SK-N-SH (cell line): ENCODE measurements around the gene KIAA1549. TPM values are rescaled to one million over a fixed set of nuclear protein-coding genes. Genes with fewer than 3 reads are reported as not detected.

Experiments used
- CTCF ChIA-PET: fragments of 300-600, 350-600 bp; formaldehyde crosslinking; extraction: SDS; loops from one replicate; lab custom pipeline; 2021; lab: Yijun Ruan, JAX
- POLR2A ChIA-PET: fragments of 350-600 bp; sonication (Branson Sonifier 250); formaldehyde crosslinking; extraction: SDS; loops from one replicate; lab custom pipeline; 2020; ENCODE audit warnings: antibody characterized with exemption, inconsistent platforms; lab: Yijun Ruan, JAX
- DNase-seq: peaks from one replicate; pipeline ENCODE4 v3.0.0; 2012
- H2AFZ ChIP-seq: fragments of 200-600 bp; sonication (generic); 2 replicates; pipeline ENCODE4 v1.8.1; 2016; ENCODE audit warnings: antibody characterized with exemption, mild to moderate bottlenecking, low read depth
- H3F3A ChIP-seq: fragments of 200-600 bp; sonication (generic); replicated peaks from 2 replicates; pipeline ENCODE3; 2016; ENCODE audit warnings: antibody characterized with exemption, mild to moderate bottlenecking; ENCODE audit not compliant: insufficient read depth
- H3K27ac ChIP-seq, 2 experiments: fragments of 200-500 bp in 1 of 2; fragments of 200-600 bp in 1 of 2; sonication (Bioruptor generic) in 1 of 2; sonication (generic), shearing (Covaris generic) in 1 of 2; 2 replicates each; pipeline versions ENCODE4 v1.5.1 to v1.6.1; 2014 to 2016; ENCODE audit warnings: low read depth in 2 of 2, inconsistent platforms in 1 of 2, low read length in 1 of 2, mild to moderate bottlenecking in 1 of 2, mixed read lengths in 1 of 2
- H3K27me3 ChIP-seq: fragments of 200-600 bp; sonication (generic), shearing (Covaris generic); 2 replicates; pipeline ENCODE4 v1.6.1; 2016; ENCODE audit warnings: mixed run types; ENCODE audit not compliant: insufficient read depth
- H3K36me3 ChIP-seq, 2 experiments: fragments of 200-500 bp in 1 of 2; fragments of 200-600 bp in 1 of 2; sonication (Bioruptor generic) in 1 of 2; sonication (generic) in 1 of 2; replicated peaks in 1 of 2; 2 replicates each; pipeline versions ENCODE3 to v1.5.1; 2014 to 2016; ENCODE audit warnings: low read length in 1 of 2, mild to moderate bottlenecking in 1 of 2; ENCODE audit not compliant: insufficient read depth in 2 of 2, control insufficient read depth in 1 of 2
- H3K4me1 ChIP-seq, 2 experiments: fragments of 200-500 bp in 1 of 2; fragments of 200-600 bp in 1 of 2; sonication (Bioruptor generic) in 1 of 2; sonication (generic), shearing (Covaris generic) in 1 of 2; 2 replicates each; pipeline versions ENCODE4 v1.5.1 to v1.6.1; 2014 to 2016; ENCODE audit warnings: low read depth in 1 of 2, low read length in 1 of 2, mixed run types in 1 of 2; ENCODE audit not compliant: insufficient read depth in 2 of 2, control insufficient read depth in 1 of 2
- H3K4me2 ChIP-seq: fragments of 200-600 bp; sonication (generic), shearing (Covaris generic); 2 replicates; pipeline ENCODE4 v1.6.1; 2017; ENCODE audit warnings: mixed run types
- H3K4me3 ChIP-seq, 2 experiments: fragments of 200-500 bp in 1 of 2; fragments of 200-600 bp in 1 of 2; sonication (Bioruptor generic) in 1 of 2; sonication (generic), shearing (Covaris generic) in 1 of 2; 2 replicates each; pipeline versions ENCODE4 v1.5.1 to v1.8.1; 2014 to 2016; ENCODE audit warnings: low read depth in 2 of 2, inconsistent platforms in 1 of 2, low read length in 1 of 2, mild to moderate bottlenecking in 1 of 2, mixed read lengths in 1 of 2, moderate library complexity in 1 of 2
- H3K79me2 ChIP-seq: fragments of 200-600 bp; sonication (generic); 2 replicates; pipeline ENCODE4 v1.8.1; 2017; ENCODE audit warnings: mild to moderate bottlenecking; ENCODE audit not compliant: insufficient read depth
- H3K9ac ChIP-seq: fragments of 200-600 bp; sonication (generic); 2 replicates; pipeline ENCODE4 v1.6.1; 2017; ENCODE audit warnings: mixed run types
- H3K9me2 ChIP-seq: fragments of 200-600 bp; sonication (generic); 2 replicates; pipeline ENCODE4 v1.6.1; 2017; ENCODE audit warnings: mixed run types
- H3K9me3 ChIP-seq: fragments of 200-600 bp; sonication (generic); 2 replicates; pipeline ENCODE4 v1.6.1; 2017; ENCODE audit warnings: mixed run types, mild to moderate bottlenecking, moderate library complexity
- H4K20me1 ChIP-seq: fragments of 200-600 bp; sonication (generic); 2 replicates; pipeline ENCODE4 v1.6.1; 2017; ENCODE audit warnings: mild to moderate bottlenecking, mixed run types; ENCODE audit not compliant: insufficient read depth
- CHD2 ChIP-seq: fragments of 150-350 bp; IDR thresholded peaks from 2 replicates; pipeline ENCODE4 v1.6.1; 2018; ENCODE audit warnings: low read length; ENCODE audit not compliant: partially characterized antibody
- EZH2phosphoT487 ChIP-seq: fragments of 200-600 bp; sonication (generic); IDR thresholded peaks from 2 replicates; pipeline ENCODE4 v1.6.1; 2017; ENCODE audit warnings: low read depth, mixed run types, mild to moderate bottlenecking, antibody characterized with exemption, moderate library complexity, borderline replicate concordance
- FOXJ3 ChIP-seq: sonication (generic); formaldehyde crosslinking; IDR thresholded peaks from 2 replicates; pipeline ENCODE4 v1.5.1; 2020; ENCODE audit warnings: mild to moderate bottlenecking, missing genetic modification reagents
- FOXM1 ChIP-seq: IDR thresholded peaks from 2 replicates; pipeline ENCODE4 v1.4.0; 2012; ENCODE audit warnings: low read depth, mild to moderate bottlenecking
- GATA2 ChIP-seq: sonication (generic); formaldehyde crosslinking; IDR thresholded peaks from 2 replicates; pipeline ENCODE4 v1.5.0; 2020; ENCODE audit warnings: mild to moderate bottlenecking, missing genetic modification reagents
- IRF3 ChIP-seq: fragments of 150-350 bp; IDR thresholded peaks from 2 replicates; pipeline ENCODE4 v1.6.1; 2016; ENCODE audit warnings: mild to moderate bottlenecking, low read depth, low read length
- JUND ChIP-seq: IDR thresholded peaks from 2 replicates; pipeline ENCODE4 v1.4.0; 2012
- MAX ChIP-seq: IDR thresholded peaks from 2 replicates; pipeline ENCODE4 v1.4.0; 2012; ENCODE audit warnings: low read depth
- MXI1 ChIP-seq: IDR thresholded peaks from 2 replicates; pipeline ENCODE4 v1.6.1; 2012; ENCODE audit warnings: mild to moderate bottlenecking, low read depth, low read length, improper control_type of control experiment
- NFIC ChIP-seq: IDR thresholded peaks from 2 replicates; pipeline ENCODE4 v1.4.0; 2012; ENCODE audit warnings: borderline replicate concordance
- NRF1 ChIP-seq: IDR thresholded peaks from 2 replicates; pipeline ENCODE4 v1.6.1; 2012; ENCODE audit warnings: low read depth, mild to moderate bottlenecking, low read length
- REST ChIP-seq: IDR thresholded peaks from 2 replicates; pipeline ENCODE4 v1.6.1; 2012; ENCODE audit warnings: mild to moderate bottlenecking, low read depth, low read length, moderate library complexity
- RFX5 ChIP-seq: IDR thresholded peaks from 2 replicates; pipeline ENCODE4 v1.6.1; 2012; ENCODE audit warnings: mild to moderate bottlenecking, improper control_type of control experiment, low read length
- SIN3A ChIP-seq: IDR thresholded peaks from 2 replicates; pipeline ENCODE4 v1.6.1; 2012; ENCODE audit warnings: low read depth, mild to moderate bottlenecking, low read length, moderate library complexity, borderline replicate concordance
- TAF1 ChIP-seq: IDR thresholded peaks from 2 replicates; pipeline ENCODE4 v1.6.1; 2012; ENCODE audit warnings: low read depth, mild to moderate bottlenecking, low read length, moderate library complexity, borderline replicate concordance
- TCF12 ChIP-seq: IDR thresholded peaks from 2 replicates; pipeline ENCODE4 v1.4.0; 2012
- USF1 ChIP-seq: IDR thresholded peaks from 2 replicates; pipeline ENCODE4 v1.4.0; 2012; ENCODE audit warnings: low read depth, borderline replicate concordance
- USF2 ChIP-seq: fragments of 150-350 bp; IDR thresholded peaks from 2 replicates; pipeline ENCODE4 v1.6.1; 2017; ENCODE audit warnings: antibody characterized with exemption, low read length, low read depth, borderline replicate concordance
- YY1 ChIP-seq: IDR thresholded peaks from 2 replicates; pipeline ENCODE4 v1.4.0; 2012; ENCODE audit warnings: low read depth, mild to moderate bottlenecking
- ZBTB33 ChIP-seq: IDR thresholded peaks from 2 replicates; pipeline ENCODE4 v1.4.0; 2012; ENCODE audit warnings: low read depth, borderline replicate concordance
- WGBS: methylation state at CpG from one replicate; pipeline ENCODE4 v1.1.6; 2017; ENCODE audit warnings: low lambda C conversion rate; 5-methylcytosine and 5-hydroxymethylcytosine counted together
- polyA plus RNA-seq, 3 experiments: library from polyadenylated mRNA; depleted of rRNA; stranded (reverse); fragments of >200 nt; gene quantifications; 2 replicates each; pipeline ENCODE4 v1.2.3, GENCODE V29; 2012

KIAA1549 gene
- polyA plus RNA-seq, 1 of the 3 experiments (the other 2 are of a cell fraction): 3.6 TPM

GRCh38 chr7:138974103-138974502, 7.1 kb downstream of the KIAA1549 start:
- no peak for DNase-seq
- H3K4me3 ChIP-seq: no peak overlapping the region
- H3F3A ChIP-seq: peaks cover 5% of the 10 kb centered on the region
- H3K4me2 ChIP-seq: no peak overlapping the region
- no peaks in the 10 kb centered on the region for H3K9me3 ChIP-seq
- H3K9me2 ChIP-seq: no peaks in the 10 kb centered on the region
- CTCF ChIA-PET: interaction anchor here (1.4 to 3.3 kb wide), 3 partner anchors 39 to 94 kb away, joined by 3 to 25 read pairs (median 9); no protein-coding TSS in a partner anchor
- H3K27ac ChIP-seq: no peak overlapping the region
- H4K20me1 ChIP-seq: peaks cover 39% of the 10 kb centered on the region
- H2AFZ ChIP-seq: no peak overlapping the region
- peaks cover 0 to 7% of the 10 kb centered on the region in 2 experiments for H3K36me3 ChIP-seq
- TF ChIP-seq EZH2phosphoT487: no peak
- TF ChIP-seq MXI1: no peak
- no peak for TF ChIP-seq TAF1
- no peak for TF ChIP-seq MAX
- TF ChIP-seq GATA2 (CRISPR knock-in tag): no peak
- TF ChIP-seq RFX5: no peak
- TF ChIP-seq CHD2: no peak
- no peak for TF ChIP-seq IRF3
- TF ChIP-seq NFIC: no peak
- TF ChIP-seq ZBTB33: no peak
- no peak for TF ChIP-seq JUND
- no peak for TF ChIP-seq USF2
- no peak for TF ChIP-seq REST
- TF ChIP-seq YY1: no peak
- TF ChIP-seq USF1: no peak
- TF ChIP-seq FOXJ3 (CRISPR knock-in tag): no peak
- no peak for TF ChIP-seq NRF1
- TF ChIP-seq TCF12: no peak
- TF ChIP-seq FOXM1: no peak
- TF ChIP-seq SIN3A: no peak
- H3K4me1 ChIP-seq: peaks cover 0 to 29% of the 10 kb centered on the region in 2 experiments; a peak in 3 of 4 replicates
- no peak overlapping the region for H3K9ac ChIP-seq
- POLR2A ChIA-PET: no interaction called here
- peaks cover 58% of the 10 kb centered on the region for H3K79me2 ChIP-seq
- no peaks in the 10 kb centered on the region for H3K27me3 ChIP-seq
- WGBS: 93% methylated on average over 4 of the region's 4 CpGs
